Right forelimb (tissue), 1 donor: Measurements from ENCODE around the gene PTOV1.

Source experiments
- DNase-seq: peaks from one replicate; pipeline ENCODE4 v3.0.0-alpha.2; 2018

PTOV1 gene

GRCh38 chr19:49877020-49877878 is 26.3 kb downstream of the PTOV1 start, which contains the start of the genes AKT1S1 and TBC1D17:
AKT1S1 (minus strand) TSS chr19:49877355; CDS start chr19:49873295, 4,060 bp downstream.
TBC1D17 (plus strand) TSS chr19:49877702; CDS start chr19:49877724, 22 bp downstream.
- DNase-seq = peak; percentile 98

GRCh38 chr19:49877879-49878743 is 27.2 kb downstream of the PTOV1 start:
- no peak for DNase-seq

- no peak for DNase-seq
Measured at GRCh38 chr19:49878744-49879070, 27.7 kb downstream of the PTOV1 start.

GRCh38 chr19:49879243-49879963 is 28.4 kb downstream of the PTOV1 start:
- DNase-seq = no peak

- DNase-seq = no peak
Measured at GRCh38 chr19:49880162-49880869, 29.4 kb downstream of the PTOV1 start.

GRCh38 chr19:49881186-49881585 is 30.2 kb downstream of the PTOV1 start:
- DNase-seq = no peak

GRCh38 chr19:49881672-49882394 is 30.9 kb downstream of the PTOV1 start:
- no peak for DNase-seq

- DNase-seq = no peak
Measured at GRCh38 chr19:49882643-49883042, 31.7 kb downstream of the PTOV1 start.

- DNase-seq = no peak
Measured at GRCh38 chr19:49883094-49883493, 32.1 kb downstream of the PTOV1 start.

- DNase-seq = no peak
Measured at GRCh38 chr19:49884109-49884508, 33.1 kb downstream of the PTOV1 start.

- DNase-seq = no peak
Measured at GRCh38 chr19:49884760-49885159, 33.8 kb downstream of the PTOV1 start.

- no peak for DNase-seq
Measured at GRCh38 chr19:49887037-49887664, 36.2 kb downstream of the PTOV1 start.

GRCh38 chr19:49887665-49888509 is 36.9 kb downstream of the PTOV1 start:
- DNase-seq = no peak

GRCh38 chr19:49888510-49888824 is 37.5 kb downstream of the PTOV1 start:
- DNase-seq = no peak

GRCh38 chr19:49889038-49889686 is 38.2 kb downstream of the PTOV1 start:
- no peak for DNase-seq

GRCh38 chr19:49889687-49890348 is 38.9 kb downstream of the PTOV1 start:
- DNase-seq = peak; percentile 78

GRCh38 chr19:49890349-49891311 is 39.7 kb downstream of the PTOV1 start:
- no peak for DNase-seq

GRCh38 chr19:49891393-49891792 is 40.4 kb downstream of the PTOV1 start:
- no peak for DNase-seq
